Right lobe of liver (tissue), 6 donors: ENCODE data around the gene HIGD1A. TPM values are rescaled to one million over a fixed set of nuclear protein-coding genes. Genes with fewer than 3 reads are reported as not detected.

Experiments used
- ATAC-seq, 4 donors: fragments of 200-7000 bp; cut with Tn5 transposase; one replicate each; pipeline ENCODE4 v1.9.1; 2020; ENCODE audit warnings: mild to moderate bottlenecking in 4 of 4, moderate library complexity in 4 of 4
- DNase-seq, 3 donors: peaks; one replicate each; pipeline ENCODE4 v3.0.0-alpha.2; 2020
- H3K27ac ChIP-seq, 3 donors: fragments of 200-600 bp; one replicate each; pipeline ENCODE4 v1.8.0; 2022
- H3K27me3 ChIP-seq, 2 donors: fragments of 200-600 bp; one replicate each; pipeline ENCODE4 v1.8.0; 2022
- H3K36me3 ChIP-seq, 4 donors: fragments of 200-600 bp; sonication (generic) in 1 of 4; one replicate each; pipeline versions ENCODE4 v1.5.1 to v1.8.0; 2017 to 2022; ENCODE audit warnings: control low read depth in 1 of 4
- H3K4me1 ChIP-seq, 4 donors: fragments of 200-600 bp; sonication (generic) in 1 of 4; one replicate each; pipeline versions ENCODE4 v1.5.1 to v1.8.0; 2017 to 2022; ENCODE audit warnings: control low read depth in 1 of 4
- H3K4me3 ChIP-seq, 3 donors: fragments of 200-600 bp; one replicate each; pipeline ENCODE4 v1.8.0; 2022
- H3K9me3 ChIP-seq, 4 donors: fragments of 200-600 bp; sonication (generic) in 1 of 4; one replicate each; pipeline versions ENCODE4 v1.5.1 to v1.8.0; 2017 to 2022; ENCODE audit warnings: control low read depth in 1 of 4
- POLR2A ChIP-seq: fragments of 450-650 bp; IDR thresholded peaks from one replicate; pipeline ENCODE4 v1.6.1; 2017; ENCODE audit warnings: antibody characterized with exemption, mild to moderate bottlenecking
- WGBS: methylation state at CpG from one replicate; pipeline ENCODE4 v1.1.6; 2018; ENCODE audit warnings: low coverage, low lambda C conversion rate; ENCODE audit not compliant: insufficient coverage; ENCODE audit errors: missing lambda C conversion rate; 5-methylcytosine and 5-hydroxymethylcytosine counted together
- intact Hi-C, 2 donors: fragments of 100-400 bp; cut with DNase I; formaldehyde crosslinking; loops; one replicate each; pipeline versions ENCODE4 v1.11.2 to v1.14.1; 2022
- total RNA-seq, 6 experiments: library from RNA; depleted of rRNA in 2 of 6; stranded (reverse); fragments of >200 nt in 2 of 6; fragmentation: NEBNext Ultra II Directional in 3 of 6; extraction: Animal tissue kit (Norgen Biotek cat#: 25700) in 3 of 6; gene quantifications; one replicate each; pipeline versions ENCODE4 v1.1.0 to v1.2.4, GENCODE V29; 2016 to 2023
- TF ChIP-seq, protein P1 (sequence below), 4 donors: fragments of 200-600 bp in 3 of 4; fragments of 450-650 bp in 1 of 4; IDR thresholded peaks; one replicate each; pipeline versions ENCODE4 v1.5.1 to v1.8.0; 2016 to 2022; ENCODE audit warnings: antibody characterized with exemption in 4 of 4, mild to moderate bottlenecking in 2 of 4
- donor health status: DM: no; HTN: yes; CAD: no.
- donor health status: DM: no; HTN: no; CAD: no.
- donor health status: DM: no; HTN: no; CAD: no.
- donor health status: DM: no; HTN: yes; CAD: no.
- donor health status: DM: no; HTN: yes; CAD: no.

The HIGD1A gene
- total RNA-seq, 6 experiments from 2014 or later, result 104 to 348 (median 175) TPM

DNA sequence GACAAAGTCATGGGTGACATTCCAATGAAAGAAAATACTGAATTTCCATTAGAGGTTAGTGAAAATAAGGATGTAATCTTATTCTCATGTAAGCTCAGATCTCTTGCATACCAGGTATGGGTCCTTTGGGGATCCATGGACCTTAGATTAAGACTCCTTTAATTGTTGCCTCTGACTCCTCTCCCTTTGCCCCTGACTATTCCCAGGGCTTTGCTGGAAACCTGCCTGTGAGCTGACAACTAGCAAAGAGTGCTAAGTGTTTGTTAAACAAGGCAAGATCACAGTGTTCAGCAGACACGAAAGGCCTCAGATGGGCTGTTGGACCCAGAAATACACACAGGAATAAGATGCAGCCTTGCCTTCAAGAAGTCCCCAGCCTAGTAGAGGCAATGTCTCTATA lies 37.0 kb upstream of the HIGD1A start:
- DNase-seq, result no peak
- H3K4me1 ChIP-seq, result peaks cover 0 to 59% (median 10%) of the 10 kb centered on the region in 4 donors
- peak; percentile 12 to 43 (median 28) for ATAC-seq
- H3K4me3 ChIP-seq, result no peak overlapping the region
- WGBS, result 43% methylated on average over 1 of the region's 1 CpG
- peak overlapping the region in 2 of 3 donors; percentile 33 to 62 for H3K27ac ChIP-seq
- H3K9me3 ChIP-seq, result no peaks in the 10 kb centered on the region
- intact Hi-C loops, result no loop called here
- TF ChIP-seq, protein P1, sequence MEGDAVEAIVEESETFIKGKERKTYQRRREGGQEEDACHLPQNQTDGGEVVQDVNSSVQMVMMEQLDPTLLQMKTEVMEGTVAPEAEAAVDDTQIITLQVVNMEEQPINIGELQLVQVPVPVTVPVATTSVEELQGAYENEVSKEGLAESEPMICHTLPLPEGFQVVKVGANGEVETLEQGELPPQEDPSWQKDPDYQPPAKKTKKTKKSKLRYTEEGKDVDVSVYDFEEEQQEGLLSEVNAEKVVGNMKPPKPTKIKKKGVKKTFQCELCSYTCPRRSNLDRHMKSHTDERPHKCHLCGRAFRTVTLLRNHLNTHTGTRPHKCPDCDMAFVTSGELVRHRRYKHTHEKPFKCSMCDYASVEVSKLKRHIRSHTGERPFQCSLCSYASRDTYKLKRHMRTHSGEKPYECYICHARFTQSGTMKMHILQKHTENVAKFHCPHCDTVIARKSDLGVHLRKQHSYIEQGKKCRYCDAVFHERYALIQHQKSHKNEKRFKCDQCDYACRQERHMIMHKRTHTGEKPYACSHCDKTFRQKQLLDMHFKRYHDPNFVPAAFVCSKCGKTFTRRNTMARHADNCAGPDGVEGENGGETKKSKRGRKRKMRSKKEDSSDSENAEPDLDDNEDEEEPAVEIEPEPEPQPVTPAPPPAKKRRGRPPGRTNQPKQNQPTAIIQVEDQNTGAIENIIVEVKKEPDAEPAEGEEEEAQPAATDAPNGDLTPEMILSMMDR (IDR thresholded peaks at IDR 0.05), result no peak
- TF ChIP-seq POLR2A, result no peak
- no peaks in the 10 kb centered on the region for H3K36me3 ChIP-seq
- H3K27me3 ChIP-seq, result no peaks in the 10 kb centered on the region

DNA sequence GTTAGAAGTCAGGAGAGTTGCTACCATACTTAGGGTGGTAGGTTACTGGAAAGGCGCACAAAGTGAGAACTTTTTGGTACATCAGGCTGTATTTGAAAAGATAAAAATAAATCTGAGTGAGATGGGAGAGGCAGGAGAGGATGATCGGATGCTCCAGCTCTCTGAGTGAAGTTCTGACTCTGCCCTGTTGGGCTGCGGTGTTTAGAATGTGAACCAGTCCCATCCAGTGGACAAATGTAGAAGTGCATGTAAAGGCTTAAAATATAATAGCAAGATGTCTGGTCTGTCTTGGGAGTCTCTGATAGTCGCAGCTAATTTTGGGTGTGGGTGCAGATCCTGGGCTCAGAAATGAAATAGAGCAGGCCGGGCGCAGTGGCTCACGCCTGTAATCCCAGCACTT lies 35.3 kb upstream of the HIGD1A start:
- no peak for TF ChIP-seq POLR2A
- TF ChIP-seq, protein P1 (IDR thresholded peaks at IDR 0.05), result peak; percentile 58 to 89 (median 73)
- DNase-seq (no peak), ATAC-seq (peak; percentile 62 to 90 (median 86))
- no peaks in the 10 kb centered on the region for H3K36me3 ChIP-seq
- 10% methylated on average over 4 of the region's 7 CpGs for WGBS
- H3K9me3 ChIP-seq, result no peaks in the 10 kb centered on the region
- H3K27me3 ChIP-seq, result no peaks in the 10 kb centered on the region
- peaks cover 0 to 41% (median 3%) of the 10 kb centered on the region in 4 donors for H3K4me1 ChIP-seq
- H3K4me3 ChIP-seq, result no peak overlapping the region
- no peak overlapping the region for H3K27ac ChIP-seq
- intact Hi-C loops, result no loop called here

DNA sequence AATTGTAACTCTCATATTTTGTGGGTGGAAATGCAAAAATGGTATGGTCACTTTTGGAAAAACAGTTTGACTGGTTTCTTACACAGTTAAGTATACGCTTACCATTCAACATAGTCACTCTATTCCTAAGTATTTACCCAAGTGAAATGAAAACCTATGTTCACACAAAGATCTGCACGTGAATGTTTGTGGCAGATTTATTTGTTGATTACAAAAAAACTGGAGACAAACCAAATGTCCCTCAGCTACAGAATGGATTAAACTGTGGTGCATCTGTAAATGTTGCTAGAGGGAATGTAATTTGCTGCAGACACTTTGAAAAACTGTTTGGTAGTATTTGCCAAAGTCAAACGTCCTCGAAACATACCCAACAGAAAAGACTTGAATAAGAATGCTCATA lies 34.3 kb upstream of the HIGD1A start:
- TF ChIP-seq POLR2A, result no peak
- TF ChIP-seq, protein P1 (IDR thresholded peaks at IDR 0.05), result no peak
- Histone ChIP-seq H3K9me3 (no peaks in the 10 kb centered on the region), H3K27ac (no peak overlapping the region), H3K27me3 (no peaks in the 10 kb centered on the region), H3K4me3 (no peak overlapping the region), H3K4me1 (peaks cover 0 to 31% (median 3%) of the 10 kb centered on the region in 4 donors), H3K36me3 (no peaks in the 10 kb centered on the region)
- DNase-seq (no peak), ATAC-seq (no peak)
- intact Hi-C loops, result no loop called here
- 63% methylated on average over 4 of the region's 4 CpGs for WGBS

DNA sequence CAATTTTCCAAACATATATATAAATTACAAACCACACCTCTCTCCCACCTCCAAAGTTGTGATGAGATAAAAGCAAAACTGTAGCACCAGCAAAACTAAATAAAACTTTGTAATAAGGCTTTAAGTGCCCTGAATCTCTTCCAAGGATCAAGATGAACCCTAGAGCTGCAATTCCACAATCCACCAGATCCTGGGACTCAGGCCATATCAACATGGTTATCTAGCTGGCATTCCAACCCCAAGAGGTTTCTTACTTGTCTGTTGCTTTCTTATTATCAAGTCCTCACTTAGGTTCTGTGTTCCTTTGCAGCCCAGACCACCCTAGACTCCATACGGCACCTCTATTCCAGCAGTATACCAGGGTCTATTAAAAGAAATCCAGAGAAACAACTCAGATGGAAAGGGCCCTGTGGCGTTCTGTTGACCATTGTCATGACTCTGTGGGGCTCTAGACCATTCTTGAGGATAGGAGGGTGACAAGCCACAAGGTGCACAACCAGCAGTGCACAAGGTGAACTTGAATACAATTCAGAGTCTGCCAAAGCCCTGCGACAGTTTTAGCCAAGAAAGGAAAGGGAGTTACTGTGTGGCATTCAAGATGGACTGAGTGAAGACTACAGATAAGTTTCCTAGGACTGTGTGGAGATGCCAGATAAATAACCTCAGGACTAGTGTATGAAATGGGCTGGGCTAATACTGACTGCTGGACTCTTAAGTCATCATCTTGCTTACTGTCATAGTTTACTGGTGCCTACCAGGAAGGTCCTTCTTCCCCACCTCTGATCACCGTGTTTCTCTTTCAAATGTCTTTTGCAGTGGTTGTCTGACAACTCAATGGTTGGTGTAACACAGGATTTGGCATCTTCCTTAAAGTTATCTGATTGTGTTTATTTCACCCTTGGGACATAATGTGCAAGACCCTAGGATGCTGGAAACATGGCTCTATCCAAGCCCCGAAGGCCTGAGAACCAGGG lies 32.1 kb upstream of the HIGD1A start:
- Histone ChIP-seq H3K4me1 (peaks cover 0 to 22% (median 4%) of the 10 kb centered on the region in 4 donors), H3K27me3 (no peaks in the 10 kb centered on the region), H3K27ac (no peak overlapping the region), H3K36me3 (no peaks in the 10 kb centered on the region), H3K4me3 (no peak overlapping the region), H3K9me3 (no peaks in the 10 kb centered on the region)
- intact Hi-C loops, result no loop called here
- WGBS, result 90% methylated on average over 5 of the region's 5 CpGs
- DNase-seq (no peak), ATAC-seq (no peak)
- no peak for TF ChIP-seq POLR2A
- TF ChIP-seq, protein P1 (IDR thresholded peaks at IDR 0.05), result peak in 2 of 4 donors; percentile 7 to 23
